HG03045 (cell line): ENCODE measurements around the gene SCML2.
"Not testable (repeated sequence)": the region's sequence is repeated elsewhere in the genome, so short reads cannot be mapped to it uniquely, and the experiment has no call there.

Experiments used
- ATAC-seq: cut with Tn5 transposase; IDR thresholded peaks from one replicate; pipeline ENCODE4 v1.9.1; 2021; ENCODE audit warnings: mild to moderate bottlenecking, moderate library complexity; ENCODE audit not compliant: unreplicated experiment

Gene SCML2

GRCh38 chrX:18354369-18355223 is at the start of gene SCML2:
Gene SCML2, minus strand, starts transcription at chrX:18354688. Its CDS starts 20,617 bp downstream, at chrX:18334071.
- no peak for ATAC-seq

DNA sequence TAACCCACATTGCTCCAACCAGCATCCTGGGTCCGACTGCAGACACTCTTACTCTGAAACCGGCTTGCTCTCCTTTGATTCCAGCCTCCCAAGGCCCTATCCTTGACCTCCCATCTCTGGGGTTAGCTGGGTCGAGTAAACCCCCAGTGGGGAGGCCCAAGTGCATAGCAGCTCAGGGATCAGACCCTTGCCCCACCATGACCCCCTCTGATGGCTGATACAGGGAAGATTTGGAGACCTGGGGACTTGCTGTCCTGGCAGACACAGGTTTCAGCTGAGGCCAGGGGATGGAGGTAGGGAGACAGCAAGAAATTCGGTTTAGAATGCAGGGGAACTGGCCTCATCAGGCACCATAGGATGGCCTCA is 47.3 kb upstream of the SCML2 start:
- no peak for ATAC-seq

DNA sequence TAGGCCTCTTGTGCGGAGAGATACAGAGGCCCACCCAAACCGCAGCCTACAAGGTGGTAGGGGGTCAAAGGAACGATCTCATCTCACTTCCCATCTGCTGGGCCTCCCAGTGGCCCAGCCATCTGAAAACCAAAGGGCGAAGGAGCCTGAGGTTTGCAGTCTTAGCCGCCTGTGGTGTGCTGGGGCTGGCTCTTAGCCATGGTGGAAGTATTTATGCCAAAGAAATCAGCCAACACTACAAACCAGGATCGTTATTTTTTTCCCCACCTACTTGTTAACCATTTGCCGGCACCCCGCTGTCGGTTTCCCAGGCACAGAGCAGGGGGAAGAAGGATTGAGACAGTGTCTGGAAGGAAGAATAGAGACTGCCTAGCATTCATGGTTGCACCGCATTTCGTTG is 40.0 kb upstream of the SCML2 start:
- no peak for ATAC-seq

GRCh38 chrX:18390941-18391538 is 36.6 kb upstream of the SCML2 start:
- no peak for ATAC-seq

GRCh38 chrX:18389966-18390365 is 35.5 kb upstream of the SCML2 start:
- no peak for ATAC-seq

DNA sequence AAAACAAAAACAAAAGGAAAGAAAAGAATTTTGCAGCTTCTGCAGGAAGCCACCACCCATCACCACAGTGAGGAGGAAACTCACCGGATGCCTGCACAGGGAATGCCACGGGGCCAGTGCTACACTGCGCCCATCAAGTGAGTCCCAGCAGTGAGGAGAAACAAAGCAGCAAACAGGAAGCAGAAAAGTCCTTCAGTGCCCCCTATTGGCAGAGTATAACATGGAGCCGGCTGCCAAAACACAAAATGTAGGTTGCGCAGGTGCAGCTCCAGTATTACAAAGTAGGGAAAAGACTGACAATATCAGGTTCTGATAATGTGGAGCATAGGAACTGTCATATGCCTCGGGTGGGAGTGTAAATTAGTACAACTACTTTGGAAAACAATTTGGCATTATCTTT is 23.3 kb upstream of the SCML2 start:
- no peak for ATAC-seq

- ATAC-seq: not testable (repeated sequence)
Observed at GRCh38 chrX:18375131-18375805, 20.8 kb upstream of the SCML2 start.

DNA sequence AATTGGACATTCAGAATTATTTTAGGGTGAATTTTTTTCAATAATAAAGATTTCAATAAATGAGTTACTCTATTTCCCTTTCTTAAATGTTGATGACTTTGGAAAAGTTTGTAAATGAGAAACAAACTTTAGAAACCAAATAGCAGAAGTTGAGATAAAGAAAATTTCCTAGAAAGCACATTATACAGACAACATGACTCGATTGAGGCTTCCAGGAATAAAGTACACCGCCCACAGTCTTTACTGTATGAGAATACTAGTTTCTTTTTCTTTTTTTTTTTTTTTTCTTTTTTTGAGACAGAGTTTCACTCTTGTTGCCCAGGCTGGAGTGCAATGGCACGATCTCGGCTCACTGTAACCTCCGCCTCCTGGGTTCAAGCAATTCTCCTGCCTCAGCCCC is 14.6 kb upstream of the SCML2 start:
- ATAC-seq: not testable (repeated sequence)

- ATAC-seq: no peak
Observed at GRCh38 chrX:18368402-18368801, 13.9 kb upstream of the SCML2 start.

GRCh38 chrX:18360867-18361266 is 6.4 kb upstream of the SCML2 start:
- no peak for ATAC-seq

DNA sequence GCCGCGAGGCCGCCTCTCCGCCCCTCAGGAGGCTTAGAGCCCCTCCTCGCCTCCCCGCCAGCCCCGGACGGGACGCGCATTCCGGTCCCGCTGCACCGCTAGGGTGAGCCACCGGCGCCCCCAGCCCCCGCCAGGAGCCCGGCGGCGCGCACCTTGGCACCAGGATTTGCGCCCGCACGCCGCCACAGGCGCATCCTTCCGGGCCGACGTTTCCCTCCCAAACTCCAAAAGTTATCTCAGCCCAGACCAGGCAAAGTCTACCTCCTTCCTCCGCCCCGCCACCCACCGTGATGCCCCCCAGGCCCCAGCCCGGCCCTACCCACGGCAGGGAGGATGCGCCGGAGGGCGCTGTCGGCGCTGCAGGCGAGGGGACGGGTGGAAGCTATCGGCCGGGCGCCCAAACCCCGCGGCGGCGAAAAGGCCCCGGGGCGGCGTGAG is 538 bp downstream of the SCML2 start:
- ATAC-seq: no peak

- no peak for ATAC-seq
Observed at GRCh38 chrX:18351784-18352183, 2.7 kb downstream of the SCML2 start.

- no peak for ATAC-seq
Observed at GRCh38 chrX:18348047-18348446, 6.4 kb downstream of the SCML2 start.

GRCh38 chrX:18309401-18309800 is 45.1 kb downstream of the SCML2 start:
- no peak for ATAC-seq

GRCh38 chrX:18297251-18297650 is 57.2 kb downstream of the SCML2 start:
- ATAC-seq: no peak

- ATAC-seq: no peak
Observed at GRCh38 chrX:18294893-18295292, 59.6 kb downstream of the SCML2 start.

DNA sequence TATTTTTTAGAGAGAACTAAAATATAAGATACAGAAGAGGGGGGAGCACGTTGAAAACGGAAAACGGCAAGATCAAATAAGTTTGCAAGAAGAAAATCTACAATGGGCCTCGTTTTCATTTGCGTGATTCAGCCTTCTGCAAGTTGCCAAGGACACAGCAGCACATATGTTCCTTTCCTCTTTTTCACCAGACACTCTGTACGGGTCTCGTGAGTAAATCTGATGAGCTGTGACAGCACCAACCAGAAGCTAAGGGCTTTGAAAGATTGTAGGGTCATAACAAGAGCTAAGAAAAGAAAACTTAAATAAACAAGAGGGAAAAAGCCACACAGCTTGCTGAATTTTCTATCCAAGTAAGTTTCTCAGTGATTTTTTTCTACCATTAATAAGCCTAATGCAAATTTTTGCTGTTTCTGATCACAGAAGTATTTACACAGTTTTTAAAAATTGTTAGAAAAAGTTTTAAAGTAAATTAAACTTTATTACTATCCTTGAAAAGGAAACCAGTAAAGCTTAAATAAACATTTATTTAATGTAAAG is 63.4 kb downstream of the SCML2 start:
- no peak for ATAC-seq

- ATAC-seq: no peak
Observed at GRCh38 chrX:18290200-18290599, 64.3 kb downstream of the SCML2 start.

GRCh38 chrX:18288716-18289115 is 65.8 kb downstream of the SCML2 start:
- ATAC-seq: no peak

GRCh38 chrX:18286322-18286831 is 68.1 kb downstream of the SCML2 start:
- ATAC-seq: no peak

- no peak for ATAC-seq
Observed at GRCh38 chrX:18278449-18278848, 76.0 kb downstream of the SCML2 start.
